GM21367 (cell line): ENCODE data around the gene ING2.
"Not testable (repeated sequence)": the region's sequence is repeated elsewhere in the genome, so short reads cannot be mapped to it uniquely, and the experiment has no call there.

Source experiments
- ATAC-seq: cut with Tn5 transposase; IDR thresholded peaks from one replicate; pipeline ENCODE4 v1.9.1; 2021; ENCODE audit not compliant: unreplicated experiment

ING2 gene

DNA sequence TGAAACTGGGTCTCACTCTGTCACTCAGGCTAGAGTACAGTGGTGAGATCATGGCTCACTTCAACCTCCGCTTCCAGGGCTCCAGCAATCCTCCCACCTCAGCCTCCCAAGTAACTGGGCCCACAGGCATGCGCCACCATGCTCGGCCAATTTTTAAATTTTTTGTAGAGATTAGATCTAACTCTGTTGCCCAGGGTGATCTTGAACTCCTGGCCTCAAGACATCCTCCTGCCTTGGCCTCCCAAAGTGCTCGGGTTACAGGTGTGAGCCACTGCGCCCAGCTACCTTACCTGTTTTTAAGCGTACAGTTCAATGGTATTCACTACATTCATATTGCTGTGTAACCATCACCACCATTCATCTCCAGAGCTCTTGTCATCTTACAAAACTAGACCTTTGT, 41.5 kb downstream of the ING2 start:
- no peak for ATAC-seq

DNA sequence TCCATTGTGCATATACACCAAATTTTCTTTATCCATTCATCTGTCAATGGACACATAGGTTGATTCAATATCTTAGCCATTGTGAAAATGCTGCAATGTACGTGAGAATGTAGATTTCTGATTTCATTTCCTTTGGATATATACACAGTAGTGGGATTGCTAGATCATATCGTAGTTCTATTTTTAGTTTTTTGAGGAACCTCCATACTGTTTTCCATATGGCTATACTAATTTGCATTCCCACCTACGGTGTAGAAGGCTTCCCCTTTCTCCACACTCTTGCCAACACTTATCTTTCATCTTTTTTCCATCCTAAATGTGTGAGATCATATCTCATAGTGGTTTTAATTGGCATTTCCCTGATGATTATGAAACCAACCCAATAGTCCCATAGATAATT, 43.4 kb downstream of the ING2 start:
- no peak for ATAC-seq

DNA sequence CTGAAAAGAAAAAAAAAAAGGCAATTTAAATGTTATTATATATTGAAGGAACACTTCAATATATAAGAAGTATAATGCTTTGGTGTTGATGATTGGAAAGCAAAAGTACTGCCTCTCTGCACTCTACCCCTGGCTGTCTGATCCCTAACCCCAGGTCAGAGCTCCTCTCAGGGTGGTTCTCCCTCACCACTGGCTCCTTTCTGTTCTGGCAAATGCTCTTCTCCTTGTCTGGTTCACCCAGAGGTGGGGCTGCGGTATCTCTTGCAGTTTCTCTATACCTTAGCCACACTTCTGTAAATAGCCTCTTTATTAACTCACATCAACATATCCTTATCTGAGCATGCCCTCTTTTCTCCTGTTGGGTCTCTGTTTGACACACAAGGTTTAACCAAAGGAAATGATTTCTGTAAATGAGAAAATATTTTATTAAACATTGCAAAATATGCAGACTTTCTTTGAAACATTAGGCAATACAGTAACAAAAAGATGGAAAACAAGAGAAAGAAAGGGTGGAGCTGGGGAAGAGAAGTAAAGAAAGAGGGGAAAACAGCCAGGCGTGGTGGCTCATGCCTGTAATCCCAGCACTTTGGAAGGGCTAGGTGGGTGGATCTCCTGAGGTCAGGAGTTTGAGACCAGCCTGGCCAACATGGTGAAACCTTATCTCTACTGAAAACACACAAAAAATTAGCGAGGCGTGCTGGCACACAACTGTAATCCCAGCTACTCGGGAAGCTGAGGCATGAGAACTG, 45.7 kb downstream of the ING2 start:
- ATAC-seq = no peak

DNA sequence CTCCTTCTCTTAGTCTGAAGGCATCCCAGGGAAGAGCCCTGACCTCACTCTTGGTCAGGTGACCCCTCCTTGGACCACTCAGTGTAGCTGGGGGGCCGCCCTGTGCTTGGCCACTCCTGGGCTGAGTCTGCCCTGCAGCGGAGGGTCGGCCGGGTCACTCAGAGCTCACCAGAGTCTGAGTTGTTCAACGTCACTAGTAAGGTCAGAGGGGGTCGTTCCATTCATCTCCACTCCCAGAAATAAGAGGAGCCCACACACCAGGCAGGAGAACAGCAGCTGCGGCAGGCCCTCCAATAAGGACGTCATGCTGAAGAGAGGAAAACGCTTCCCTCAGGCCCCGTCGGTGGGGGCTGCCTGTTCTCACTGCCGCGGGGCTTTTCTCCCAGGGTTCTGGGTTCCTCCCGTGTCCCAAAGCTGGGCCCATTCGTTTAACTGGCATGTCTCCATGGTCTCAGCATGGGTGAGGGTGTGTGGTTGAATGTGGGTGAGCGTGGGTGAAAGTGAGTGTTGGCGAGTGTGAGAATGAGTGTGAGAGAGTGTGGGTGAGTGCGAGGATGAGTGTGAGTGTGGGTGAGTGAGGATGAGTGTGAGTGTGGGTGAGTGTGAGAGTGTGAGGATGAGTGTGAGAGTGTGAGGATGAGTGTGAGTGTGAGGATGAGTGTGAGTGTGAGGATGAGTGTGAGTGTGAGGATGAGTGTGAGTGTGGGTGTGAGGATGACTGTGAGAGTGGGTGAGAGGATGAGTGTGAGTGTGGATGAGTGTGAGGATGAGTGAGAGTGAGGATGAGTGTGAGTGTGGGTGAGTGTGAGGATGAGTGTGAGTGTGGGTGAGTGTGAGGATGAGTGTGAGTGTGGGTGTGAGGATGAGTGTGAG, 47.7 kb downstream of the ING2 start:
- ATAC-seq = no peak

DNA sequence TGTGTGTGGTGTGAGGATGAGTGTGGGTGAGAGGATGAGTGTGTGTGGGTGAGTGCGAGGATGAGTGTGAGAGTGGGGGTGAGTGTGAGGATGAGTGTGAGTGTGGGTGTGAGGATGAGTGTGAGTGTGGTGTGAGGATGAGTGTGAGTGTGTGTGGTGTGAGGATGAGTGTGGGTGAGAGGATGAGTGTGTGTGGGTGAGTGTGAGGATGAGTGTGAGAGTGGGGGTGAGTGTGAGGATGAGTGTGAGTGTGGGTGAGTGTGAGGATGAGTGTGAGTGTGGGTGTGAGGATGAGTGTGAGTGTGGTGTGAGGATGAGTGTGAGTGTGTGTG, 48.3 kb downstream of the ING2 start:
- not testable (repeated sequence) for ATAC-seq

DNA sequence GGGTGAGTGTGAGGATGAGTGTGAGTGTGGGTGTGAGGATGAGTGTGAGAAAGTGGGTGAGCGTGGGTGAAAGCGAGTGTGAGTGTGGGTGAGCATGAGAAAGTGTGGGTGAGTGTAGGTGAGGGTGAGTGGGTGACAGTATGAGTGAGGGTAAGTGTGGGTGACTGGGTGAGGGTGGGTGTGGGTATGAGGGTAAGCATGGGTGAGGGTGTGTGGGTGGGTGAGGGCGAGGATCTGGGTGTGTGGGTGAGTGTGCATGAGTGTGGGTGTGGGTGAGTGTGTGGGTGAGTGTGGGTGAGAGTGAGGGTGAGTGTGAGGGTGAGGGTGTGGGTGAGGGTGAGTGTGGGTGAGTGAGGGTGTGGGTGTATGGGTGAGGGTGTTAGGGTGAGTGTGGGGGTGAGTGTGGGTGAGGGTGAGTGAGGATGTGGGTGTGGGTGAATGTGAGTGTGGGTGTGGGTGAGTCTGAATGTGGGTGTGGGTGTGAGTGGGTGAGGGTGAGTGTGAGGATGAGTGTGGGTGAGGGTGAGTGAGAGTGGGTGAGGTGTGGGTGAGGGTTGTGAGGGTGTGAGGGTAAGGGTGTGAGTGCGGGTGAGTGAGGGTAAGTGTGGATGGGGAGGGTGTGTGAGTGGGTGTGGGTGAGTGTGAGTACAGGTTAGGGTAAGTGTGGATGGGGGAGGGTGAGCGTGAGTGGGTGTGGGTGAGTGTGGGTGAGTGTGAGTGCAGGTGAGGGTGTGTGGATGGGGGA, 48.9 kb downstream of the ING2 start:
- ATAC-seq = no peak

DNA sequence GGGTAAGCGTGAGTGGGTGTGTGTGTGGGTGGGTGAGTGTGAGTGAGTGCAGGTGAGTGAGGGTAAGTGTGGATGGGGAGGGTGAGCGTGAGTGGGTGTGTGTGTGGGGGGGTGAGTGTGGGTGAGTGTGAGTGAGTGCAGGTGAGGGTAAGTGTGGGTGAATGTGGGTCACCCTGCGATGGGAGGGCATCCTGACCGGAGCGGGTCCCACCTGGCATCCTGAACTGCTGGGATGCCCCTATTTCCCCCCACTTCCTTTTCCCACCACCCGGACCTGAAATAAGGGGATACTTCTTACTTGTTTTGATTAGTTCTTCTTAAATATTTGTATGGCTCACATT, 49.5 kb downstream of the ING2 start:
- no peak for ATAC-seq

DNA sequence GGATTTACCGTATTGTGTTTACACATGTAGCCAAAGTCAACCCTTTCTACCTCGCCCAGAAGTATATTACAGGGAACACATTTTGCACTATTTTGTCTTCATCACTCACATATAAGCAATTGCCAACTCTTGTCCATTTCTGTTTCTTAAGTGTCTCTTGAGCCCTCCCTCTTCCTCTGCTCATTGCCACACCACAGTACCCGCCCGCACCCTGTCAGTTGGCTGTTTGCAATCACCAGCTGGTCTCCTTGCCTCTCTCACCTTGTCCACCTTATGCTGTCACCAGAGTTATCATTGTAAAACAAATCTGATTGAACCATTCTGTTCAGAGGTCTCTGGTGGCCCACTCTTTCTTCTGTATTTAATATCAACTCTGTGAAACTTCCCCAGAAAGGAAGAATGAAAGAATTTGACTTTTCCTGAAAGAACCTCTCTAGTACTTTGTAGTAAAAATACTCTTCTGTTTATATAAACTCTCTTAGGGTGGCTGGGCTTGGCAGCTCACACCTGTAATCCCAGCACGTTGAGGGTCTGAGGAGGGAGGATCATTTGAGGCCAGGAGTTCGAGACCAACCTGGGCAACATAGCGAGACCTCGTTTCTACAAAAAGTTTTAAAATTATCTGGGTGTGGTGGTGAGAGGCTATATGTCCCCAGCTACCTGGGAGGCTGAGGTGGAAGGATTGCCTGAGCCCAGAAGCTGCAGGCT, 50.2 kb downstream of the ING2 start:
- ATAC-seq = no peak

DNA sequence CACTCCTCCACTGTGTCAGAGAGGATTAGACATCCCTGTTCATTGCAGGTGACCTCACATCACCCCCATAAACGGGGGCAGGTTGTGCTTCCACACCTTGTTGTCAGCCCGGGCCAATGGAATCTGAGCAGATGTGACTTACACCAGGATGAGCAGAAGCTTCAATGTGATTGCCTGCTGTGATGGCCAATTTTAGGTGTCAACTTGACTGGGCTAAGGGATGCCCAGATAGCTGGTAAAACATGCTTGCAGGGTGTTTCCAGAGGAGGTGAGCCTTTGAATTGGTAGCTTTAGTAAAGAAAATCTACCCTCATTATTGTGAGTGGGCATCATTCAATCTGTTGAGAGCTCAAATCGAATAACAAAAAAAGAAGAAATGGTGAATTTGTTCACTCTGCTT, 52.1 kb downstream of the ING2 start:
- no peak for ATAC-seq

DNA sequence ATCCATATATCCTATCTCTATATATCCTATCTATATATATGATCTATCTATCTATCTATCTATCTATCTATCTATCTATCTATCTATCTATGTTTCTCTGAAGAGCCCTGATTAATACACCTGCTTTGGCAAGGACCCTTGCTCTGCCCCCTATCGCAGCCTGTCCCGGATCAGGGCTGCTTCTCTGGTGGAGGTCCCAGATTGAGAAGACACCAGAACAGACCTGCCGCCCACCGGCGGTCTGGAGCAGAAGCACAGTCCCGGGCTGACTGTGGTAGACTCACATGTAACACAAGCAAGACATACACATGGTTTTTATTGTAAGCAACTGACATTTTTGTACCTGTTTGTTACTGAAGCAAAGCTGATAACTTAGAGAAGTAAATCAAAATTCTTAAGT, 52.8 kb downstream of the ING2 start:
- no peak for ATAC-seq

DNA sequence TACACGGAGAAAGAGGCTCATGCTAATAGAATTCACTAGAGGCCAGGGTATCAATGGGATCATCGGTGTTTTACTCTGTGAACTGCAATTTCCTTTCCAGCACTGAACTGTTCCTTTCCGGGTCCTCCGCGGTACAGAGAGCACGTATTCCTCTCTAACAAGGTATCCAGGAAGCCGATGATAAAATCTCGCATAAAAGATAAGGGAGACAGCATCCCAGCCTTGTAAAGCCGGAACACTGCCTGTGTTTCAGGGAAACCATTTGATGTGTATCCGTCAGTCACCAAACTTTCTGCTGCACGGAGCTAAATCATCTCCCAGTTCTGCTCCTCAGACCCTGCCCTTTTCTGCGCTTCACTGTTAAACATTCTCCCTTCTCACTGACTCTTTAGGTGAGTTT, 54.0 kb downstream of the ING2 start:
- no peak for ATAC-seq

DNA sequence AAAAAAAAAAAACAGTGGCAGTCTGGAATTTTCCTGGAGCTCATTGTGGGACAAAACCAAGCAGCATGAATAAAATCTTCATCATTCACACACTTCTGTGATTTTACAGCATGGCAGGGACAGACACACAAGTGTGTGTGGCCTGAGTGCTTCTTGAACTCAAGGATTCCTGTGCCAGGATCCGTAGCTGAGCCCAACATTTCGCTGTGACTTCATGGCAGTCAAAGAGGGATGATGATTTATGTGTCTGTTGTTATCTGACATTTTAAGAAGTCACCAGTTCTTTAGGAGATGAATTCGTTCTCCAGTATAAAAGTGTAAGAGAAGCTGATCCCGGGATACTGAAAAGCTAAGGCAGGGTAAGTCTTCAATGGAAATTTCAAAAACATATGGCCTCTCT, 57.0 kb downstream of the ING2 start:
- ATAC-seq = no peak
